GM23338 (cell line): ENCODE measurements around the gene KLHL26. TPM values are rescaled to one million over a fixed set of nuclear protein-coding genes. Genes with fewer than 3 reads are reported as not detected.

Experiments
- ATAC-seq: fragments of 200-7000 bp; cut with Tn5 transposase; 3 replicates; pipeline ENCODE4 v1.9.1; 2020
- DNase-seq: peaks from one replicate; pipeline ENCODE4 v3.0.0-alpha.2; 2015; ENCODE audit warnings: low spot score
- H2AFZ ChIP-seq: fragments of 200-600 bp; sonication (generic); 2 replicates; pipeline ENCODE4 v1.8.0; 2016; ENCODE audit warnings: antibody characterized with exemption, mild to moderate bottlenecking, moderate library complexity
- H3F3A ChIP-seq: fragments of 200-600 bp; sonication (generic); replicated peaks from 2 replicates; pipeline ENCODE4 v1.8.0; 2017; ENCODE audit warnings: antibody characterized with exemption, mixed run types, low read depth
- H3K27ac ChIP-seq: fragments of 200-600 bp; sonication (generic); 2 replicates; pipeline ENCODE4 v1.6.1; 2016; ENCODE audit warnings: low read depth
- H3K27me3 ChIP-seq: fragments of 200-600 bp; sonication (generic); 2 replicates; pipeline ENCODE4 v1.8.0; 2016; ENCODE audit warnings: mild to moderate bottlenecking, mixed run types, moderate library complexity; ENCODE audit not compliant: insufficient read depth
- H3K36me3 ChIP-seq: fragments of 200-600 bp; sonication (generic); 2 replicates; pipeline ENCODE4 v1.8.0; 2016; ENCODE audit warnings: mild to moderate bottlenecking; ENCODE audit not compliant: insufficient read depth
- H3K4me1 ChIP-seq: fragments of 200-600 bp; sonication (generic); 2 replicates; pipeline ENCODE4 v1.8.0; 2016; ENCODE audit warnings: mild to moderate bottlenecking, moderate library complexity; ENCODE audit not compliant: insufficient read depth
- H3K4me2 ChIP-seq: fragments of 200-600 bp; sonication (generic); 2 replicates; pipeline ENCODE4 v1.7.1; 2017; ENCODE audit warnings: mixed run types
- H3K4me3 ChIP-seq: fragments of 200-600 bp; sonication (generic); 2 replicates; pipeline ENCODE4 v1.6.1; 2016; ENCODE audit warnings: mixed run types
- H3K79me2 ChIP-seq: fragments of 200-600 bp; sonication (generic); replicated peaks from 2 replicates; pipeline ENCODE4 v1.8.0; 2017; ENCODE audit warnings: mild to moderate bottlenecking; ENCODE audit not compliant: insufficient read depth
- H3K9me2 ChIP-seq: fragments of 200-600 bp; sonication (generic); 2 replicates; pipeline ENCODE4 v1.8.0; 2017; ENCODE audit not compliant: insufficient read depth
- H4K20me1 ChIP-seq: fragments of 200-600 bp; sonication (generic); replicated peaks from 2 replicates; pipeline ENCODE4 v1.8.0; 2017; ENCODE audit warnings: mild to moderate bottlenecking; ENCODE audit not compliant: insufficient read depth
- H3K27ac Mint-ChIP-seq: 2 replicates; pipeline ENCODE4 v1.8.0; 2020; ENCODE audit warnings: inconsistent platforms, mild to moderate bottlenecking, moderate library complexity, mixed read lengths
- H3K27me3 Mint-ChIP-seq: 3 replicates; pipeline ENCODE4 v1.8.0; 2022; ENCODE audit warnings: low read depth, mild to moderate bottlenecking, moderate library complexity, mixed read lengths, inconsistent platforms; ENCODE audit not compliant: insufficient read depth, poor library complexity
- H3K36me3 Mint-ChIP-seq: 3 replicates; pipeline ENCODE4 v1.8.0; 2021; ENCODE audit warnings: low read depth, mild to moderate bottlenecking, inconsistent platforms, moderate library complexity, mixed read lengths
- H3K4me1 Mint-ChIP-seq: 3 replicates; pipeline ENCODE4 v1.8.0; 2020; ENCODE audit warnings: mild to moderate bottlenecking, inconsistent platforms, mixed read lengths
- H3K4me3 Mint-ChIP-seq: 3 replicates; pipeline ENCODE4 v1.8.0; 2021; ENCODE audit warnings: moderate library complexity, mild to moderate bottlenecking, inconsistent platforms, mixed read lengths
- H3K9me3 Mint-ChIP-seq: 3 replicates; pipeline ENCODE4 v1.8.0; 2020; ENCODE audit warnings: moderate library complexity, mild to moderate bottlenecking, inconsistent platforms, mixed read lengths
- CREB1 ChIP-seq: fragments of 250-450 bp; sonication (Bioruptor Pico); IDR thresholded peaks from 2 replicates; pipeline ENCODE4 v1.5.0; 2020; ENCODE audit warnings: low read depth, mild to moderate bottlenecking, moderate library complexity
- CTCF ChIP-seq, 2 experiments: fragments of 200-600 bp in 1 of 2; sonication (generic) in 1 of 2; conservative IDR thresholded peaks; 2 replicates each; pipeline versions ENCODE4 v1.5.1 to v1.6.1; 2016 to 2017; ENCODE audit warnings: antibody characterized with exemption in 2 of 2, low read depth in 2 of 2, mild to moderate bottlenecking in 2 of 2, moderate library complexity in 1 of 2
- ETS1 ChIP-seq: IDR thresholded peaks from 2 replicates; pipeline ENCODE4 v1.6.1; 2016; ENCODE audit warnings: antibody characterized with exemption
- EZH2 ChIP-seq: fragments of 200-600 bp; sonication (generic); IDR thresholded peaks from one replicate; pipeline ENCODE4 v1.8.0; 2017; ENCODE audit warnings: antibody characterized with exemption, mild to moderate bottlenecking, low read depth; ENCODE audit not compliant: unreplicated experiment
- EZH2phosphoT487 ChIP-seq: fragments of 200-600 bp; sonication (generic); IDR thresholded peaks from one replicate; pipeline ENCODE4 v1.8.1; 2018; ENCODE audit warnings: antibody characterized with exemption; ENCODE audit not compliant: unreplicated experiment
- JUNB ChIP-seq: IDR thresholded peaks from one replicate; pipeline ENCODE4 v1.6.1; 2016; ENCODE audit warnings: antibody characterized with exemption; ENCODE audit not compliant: unreplicated experiment
- NANOG ChIP-seq: IDR thresholded peaks from 2 replicates; pipeline ENCODE4 v1.6.1; 2016; ENCODE audit warnings: antibody characterized with exemption, borderline replicate concordance
- POLR2AphosphoS5 ChIP-seq: IDR thresholded peaks from 2 replicates; pipeline ENCODE4 v1.6.1; 2016; ENCODE audit warnings: antibody characterized with exemption, low read depth
- REST ChIP-seq: IDR thresholded peaks from one replicate; pipeline ENCODE4 v1.6.1; 2018; ENCODE audit warnings: antibody characterized with exemption; ENCODE audit not compliant: unreplicated experiment
- STAT1 ChIP-seq: IDR thresholded peaks from one replicate; pipeline ENCODE4 v1.6.1; 2016; ENCODE audit warnings: antibody characterized with exemption; ENCODE audit not compliant: unreplicated experiment
- ZNF114 ChIP-seq: fragments of 250-450 bp; sonication (Bioruptor Pico); IDR thresholded peaks from 2 replicates; pipeline ENCODE4 v1.5.0; 2020; ENCODE audit warnings: mild to moderate bottlenecking, moderate library complexity
- ZNF331 ChIP-seq: fragments of 250-450 bp; sonication (Bioruptor Pico); IDR thresholded peaks from 2 replicates; pipeline ENCODE4 v1.5.0; 2020; ENCODE audit warnings: low read depth, mild to moderate bottlenecking, moderate library complexity
- ZNF462 ChIP-seq: fragments of 250-450 bp; sonication (Bioruptor Pico); IDR thresholded peaks from 2 replicates; pipeline ENCODE4 v1.5.0; 2020; ENCODE audit warnings: mild to moderate bottlenecking, moderate library complexity
- polyA plus RNA-seq: library from polyadenylated mRNA; unstranded; fragments of >200 nt; fragmentation: Nextera tagmentation; extraction: Ambion mirVana; gene quantifications from 2 replicates; pipeline ENCODE4 v1.2.1, GENCODE V29; 2016
- total RNA-seq: library from RNA; depleted of rRNA; stranded (reverse); fragments of >200 nt; shearing (Covaris generic); gene quantifications from 2 replicates; pipeline ENCODE4 v1.2.3, GENCODE V29; 2014

The KLHL26 gene
- total and polyA plus RNA-seq, 2 experiments from 2014 or later: 3.6 to 11.2 TPM

GRCh38 chr19:18634612-18635297 is 2.1 kb upstream of the KLHL26 start:
- H3K27ac Mint-ChIP-seq: no peak overlapping the region
- TF ChIP-seq NANOG (no peak), ZNF114 (CRISPR knock-in tag) (no peak), JUNB (no peak), STAT1 (no peak), POLR2AphosphoS5 (no peak), EZH2 (no peak), CREB1 (CRISPR knock-in tag) (no peak), REST (no peak), ZNF462 (CRISPR knock-in tag) (no peak), EZH2phosphoT487 (no peak), CTCF (conservative IDR thresholded peaks at IDR 0.05; ENCODE audit: low read depth in 2 of 2) (no peak), ZNF331 (CRISPR knock-in tag) (no peak), ETS1 (no peak)

More at GRCh38 chr19:18634612-18635297, 2.1 kb upstream of the KLHL26 start:
- H3K4me1 Mint-ChIP-seq: peaks cover 11% of the 10 kb centered on the region
- Histone ChIP-seq H3K27ac (no peak overlapping the region), H3K79me2 (peaks cover 15% of the 10 kb centered on the region), H3K4me3 (no peak overlapping the region), H3K4me2 (no peak overlapping the region), H3K27me3 (peaks cover 14% of the 10 kb centered on the region), H3K9me2 (no peaks in the 10 kb centered on the region), H3K36me3 (no peaks in the 10 kb centered on the region), H3F3A (no peaks in the 10 kb centered on the region), H3K4me1 (peaks cover 17% of the 10 kb centered on the region), H2AFZ (no peak overlapping the region), H4K20me1 (no peaks in the 10 kb centered on the region; the same call in 1 of the 2 replicates)
- no peaks in the 10 kb centered on the region for H3K9me3 Mint-ChIP-seq
- no peak overlapping the region for H3K4me3 Mint-ChIP-seq
- H3K27me3 Mint-ChIP-seq: peaks cover 7% of the 10 kb centered on the region
- DNase-seq (no peak), ATAC-seq (no peak)
- H3K36me3 Mint-ChIP-seq: no peaks in the 10 kb centered on the region
